Astrocyte (in vitro differentiated cells and primary cell): ENCODE data around the gene ACSF2. TPM values are rescaled to one million over a fixed set of nuclear protein-coding genes. Genes with fewer than 3 reads are reported as not detected.

ENCODE experiments used
- DNase-seq: peaks from one replicate; pipeline ENCODE4 v3.0.0-alpha.2; 2010; ENCODE audit warnings: low read depth
- FAIRE-seq: peaks from 2 replicates; lab custom pipeline; 2011; peaks lifted over from hg19 to GRCh38; lab: Jason Lieb, UNC
- H2AFZ ChIP-seq: 2 replicates; pipeline ENCODE4 v1.6.0; 2012; ENCODE audit warnings: low read depth, low read length, inconsistent platforms
- H3K27ac ChIP-seq: 2 replicates; pipeline ENCODE4 v1.5.1; 2011; ENCODE audit warnings: low read depth, low read length, inconsistent platforms
- H3K27me3 ChIP-seq: 2 replicates; pipeline ENCODE4 v1.6.0; 2011; ENCODE audit warnings: low read length, inconsistent platforms; ENCODE audit not compliant: insufficient read depth
- H3K36me3 ChIP-seq: 2 replicates; pipeline ENCODE4 v1.5.1; 2011; ENCODE audit warnings: low read length, inconsistent platforms; ENCODE audit not compliant: insufficient read depth
- H3K4me1 ChIP-seq: 2 replicates; pipeline ENCODE4 v1.5.1; 2011; ENCODE audit warnings: low read length, inconsistent platforms; ENCODE audit not compliant: insufficient read depth
- H3K4me2 ChIP-seq: 2 replicates; pipeline ENCODE4 v1.6.0; 2012; ENCODE audit warnings: low read length, inconsistent platforms
- H3K4me3 ChIP-seq: 2 replicates; pipeline ENCODE4 v1.5.1; 2011; ENCODE audit warnings: low read depth, mild to moderate bottlenecking, low read length, inconsistent platforms; ENCODE audit not compliant: insufficient read depth
- H3K79me2 ChIP-seq: 2 replicates; pipeline ENCODE4 v1.6.0; 2012; ENCODE audit warnings: mild to moderate bottlenecking, low read length, inconsistent platforms; ENCODE audit not compliant: insufficient read depth
- H3K9ac ChIP-seq: 2 replicates; pipeline ENCODE4 v1.6.0; 2012; ENCODE audit warnings: mild to moderate bottlenecking, low read length, inconsistent platforms
- H3K9me3 ChIP-seq: 2 replicates; pipeline ENCODE4 v1.5.1; 2012; ENCODE audit warnings: low read depth, mild to moderate bottlenecking, low read length, inconsistent platforms; ENCODE audit not compliant: insufficient read depth
- H4K20me1 ChIP-seq: 2 replicates; pipeline ENCODE4 v1.6.0; 2012; ENCODE audit warnings: low read length, inconsistent platforms; ENCODE audit not compliant: insufficient read depth
- H3K27ac Mint-ChIP-seq: one replicate; pipeline ENCODE4 v1.8.0; 2021; ENCODE audit warnings: mild to moderate bottlenecking, mixed read lengths; ENCODE audit not compliant: unreplicated experiment
- H3K27me3 Mint-ChIP-seq: one replicate; pipeline ENCODE4 v1.8.0; 2021; ENCODE audit warnings: low read depth, mixed read lengths; ENCODE audit not compliant: unreplicated experiment
- H3K36me3 Mint-ChIP-seq: one replicate; pipeline ENCODE4 v1.8.0; 2021; ENCODE audit warnings: low read depth, mixed read lengths; ENCODE audit not compliant: unreplicated experiment
- H3K4me1 Mint-ChIP-seq: one replicate; pipeline ENCODE4 v1.8.0; 2021; ENCODE audit warnings: low read depth, mixed read lengths; ENCODE audit not compliant: unreplicated experiment
- H3K4me3 Mint-ChIP-seq: one replicate; pipeline ENCODE4 v1.8.0; 2021; ENCODE audit warnings: mild to moderate bottlenecking, moderate library complexity, mixed read lengths; ENCODE audit not compliant: unreplicated experiment
- H3K9me3 Mint-ChIP-seq: one replicate; pipeline ENCODE4 v1.8.0; 2021; ENCODE audit warnings: mild to moderate bottlenecking, mixed read lengths; ENCODE audit not compliant: unreplicated experiment
- CTCF ChIP-seq: IDR thresholded peaks from 2 replicates; pipeline ENCODE4 v1.5.1; 2011; ENCODE audit warnings: low read depth, mild to moderate bottlenecking, inconsistent platforms, low read length, moderate library complexity; ENCODE audit not compliant: insufficient read depth
- EZH2 ChIP-seq: IDR thresholded peaks from 2 replicates; pipeline ENCODE4 v1.6.1; 2012; ENCODE audit warnings: mild to moderate bottlenecking, low read length, inconsistent platforms; ENCODE audit not compliant: insufficient read depth
- total RNA-seq: library from RNA; stranded (reverse); gene quantifications from 2 replicates; pipeline ENCODE4 v1.2.1, GENCODE V29; 2021

Gene ACSF2
- total RNA-seq, 1 donor from 2014 or later = 28.3 TPM

GRCh38 chr17:50437409-50437808 lies 11.4 kb downstream of the ACSF2 start:
- H3K36me3 ChIP-seq = no peaks in the 10 kb centered on the region
- no peak overlapping the region for H3K4me3 ChIP-seq
- H3K9me3 Mint-ChIP-seq = no peaks in the 10 kb centered on the region
- no peak overlapping the region for H3K4me2 ChIP-seq
- no peaks in the 10 kb centered on the region for H3K4me1 Mint-ChIP-seq
- H3K27me3 Mint-ChIP-seq = no peaks in the 10 kb centered on the region
- peaks cover 3% of the 10 kb centered on the region for H4K20me1 ChIP-seq
- DNase-seq = no peak
- no peak for TF ChIP-seq CTCF
- no peak for TF ChIP-seq EZH2
- no peak overlapping the region for H2AFZ ChIP-seq
- no peak overlapping the region for H3K9ac ChIP-seq
- no peak for FAIRE-seq
- no peak overlapping the region for H3K27ac Mint-ChIP-seq
- no peaks in the 10 kb centered on the region for H3K4me1 ChIP-seq
- peaks cover 1% of the 10 kb centered on the region for H3K36me3 Mint-ChIP-seq
- no peaks in the 10 kb centered on the region for H3K79me2 ChIP-seq
- H3K27me3 ChIP-seq = no peaks in the 10 kb centered on the region
- H3K4me3 Mint-ChIP-seq = no peak overlapping the region
- no peaks in the 10 kb centered on the region for H3K9me3 ChIP-seq
- no peak overlapping the region for H3K27ac ChIP-seq

GRCh38 chr17:50439008-50439407 lies 13.0 kb downstream of the ACSF2 start:
- Mint-ChIP-seq H3K27me3 (no peaks in the 10 kb centered on the region), H3K36me3 (peaks cover 1% of the 10 kb centered on the region), H3K4me3 (no peak overlapping the region), H3K4me1 (peaks cover 2% of the 10 kb centered on the region), H3K9me3 (no peaks in the 10 kb centered on the region), H3K27ac (no peak overlapping the region)
- Histone ChIP-seq H3K4me2 (no peak overlapping the region), H3K9me3 (no peaks in the 10 kb centered on the region), H3K36me3 (no peaks in the 10 kb centered on the region), H3K9ac (no peak overlapping the region), H3K27ac (no peak overlapping the region), H3K4me3 (no peak overlapping the region), H4K20me1 (no peaks in the 10 kb centered on the region), H3K79me2 (no peaks in the 10 kb centered on the region), H3K27me3 (no peaks in the 10 kb centered on the region), H3K4me1 (no peaks in the 10 kb centered on the region), H2AFZ (no peak overlapping the region)
- no peak for TF ChIP-seq CTCF
- TF ChIP-seq EZH2 = no peak
- DNase-seq = no peak
- no peak for FAIRE-seq

- H3K4me2 ChIP-seq = no peak overlapping the region
- no peaks in the 10 kb centered on the region for H3K9me3 Mint-ChIP-seq
- H3K27ac ChIP-seq = no peak overlapping the region
- H3K36me3 ChIP-seq = no peaks in the 10 kb centered on the region
- H3K27me3 ChIP-seq = no peaks in the 10 kb centered on the region
- no peaks in the 10 kb centered on the region for H3K9me3 ChIP-seq
- no peak overlapping the region for H3K9ac ChIP-seq
- H3K27me3 Mint-ChIP-seq = no peaks in the 10 kb centered on the region
- TF ChIP-seq EZH2 (no peak), CTCF (no peak)
- H3K36me3 Mint-ChIP-seq = no peaks in the 10 kb centered on the region
- FAIRE-seq (no peak), DNase-seq (no peak)
- peaks cover 2% of the 10 kb centered on the region for H3K4me1 Mint-ChIP-seq
- no peaks in the 10 kb centered on the region for H3K79me2 ChIP-seq
- H3K4me3 ChIP-seq = no peak overlapping the region
- no peaks in the 10 kb centered on the region for H3K4me1 ChIP-seq
- no peaks in the 10 kb centered on the region for H4K20me1 ChIP-seq
- no peak overlapping the region for H3K4me3 Mint-ChIP-seq
- H2AFZ ChIP-seq = no peak overlapping the region
- no peak overlapping the region for H3K27ac Mint-ChIP-seq
Measured at GRCh38 chr17:50440172-50440837, 14.3 kb downstream of the ACSF2 start.
